HEK293T (cell line): ENCODE measurements around the gene CFTR.

Source experiments
- CTBP1 ChIP-seq: fragments of 450-650 bp; IDR thresholded peaks from 2 replicates; pipeline ENCODE4 v1.6.1; 2016; ENCODE audit warnings: borderline replicate concordance
- FOXK2 ChIP-seq: fragments of 450-650 bp; IDR thresholded peaks from 2 replicates; pipeline ENCODE4 v1.6.1; 2016; ENCODE audit warnings: mild to moderate bottlenecking

DNA sequence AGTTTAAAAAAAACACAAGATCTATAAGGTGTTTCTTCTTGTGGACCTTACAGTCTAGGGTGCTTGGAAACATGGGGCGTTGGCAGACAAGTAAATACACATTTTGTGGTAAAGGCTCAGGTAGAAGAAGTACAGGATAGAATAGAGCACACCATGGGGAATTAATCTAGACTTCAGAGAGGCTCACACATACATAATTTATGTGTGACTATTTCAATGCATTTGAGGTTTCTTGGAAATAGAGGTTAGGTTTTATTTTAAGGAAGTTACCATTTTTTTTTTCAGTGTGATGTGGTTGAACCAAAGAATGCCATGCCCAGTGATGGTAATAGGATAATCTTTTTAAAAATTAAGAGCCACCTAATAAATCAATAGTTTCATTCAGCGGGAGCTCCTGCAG, 12.8 kb downstream of the CFTR start:
- TF ChIP-seq CTBP1 (no peak), FOXK2 (no peak)
